H9 (cell line): ENCODE data around the gene PDE4B. TPM values are rescaled to one million over a fixed set of nuclear protein-coding genes. Genes with fewer than 3 reads are reported as not detected.

Experiments used
- DNase-seq: peaks from one replicate; pipeline ENCODE4 v3.0.0-alpha.2; 2017
- H2AFZ ChIP-seq: one replicate; pipeline ENCODE4 v1.6.1; 2013; ENCODE audit warnings: mild to moderate bottlenecking, low read length, control low read depth, moderate library complexity
- H2AK5ac ChIP-seq: 2 replicates; pipeline ENCODE4 v1.6.1; 2013; ENCODE audit warnings: low read length, control low read depth, mixed read lengths; ENCODE audit not compliant: insufficient read length
- H2BK120ac ChIP-seq: one replicate; pipeline ENCODE4 v1.6.1; 2013; ENCODE audit warnings: low read depth, mild to moderate bottlenecking, low read length, control low read depth, inconsistent platforms; ENCODE audit not compliant: poor library complexity, severe bottlenecking
- H2BK12ac ChIP-seq: 2 replicates; pipeline ENCODE4 v1.6.1; 2013; ENCODE audit warnings: low read length, control low read depth, mixed read lengths, low read depth; ENCODE audit not compliant: insufficient read length
- H2BK15ac ChIP-seq: 2 replicates; pipeline ENCODE4 v1.6.1; 2013; ENCODE audit warnings: low read depth, low read length, control low read depth
- H2BK20ac ChIP-seq: one replicate; pipeline ENCODE4 v1.6.1; 2013; ENCODE audit warnings: low read depth, mild to moderate bottlenecking, low read length, control low read depth, inconsistent platforms; ENCODE audit not compliant: poor library complexity, severe bottlenecking
- H2BK5ac ChIP-seq: 2 replicates; pipeline ENCODE4 v1.6.1; 2013; ENCODE audit warnings: low read length, control low read depth, mixed read lengths; ENCODE audit not compliant: insufficient read length
- H3K14ac ChIP-seq: 2 replicates; pipeline ENCODE4 v1.6.1; 2013; ENCODE audit warnings: low read length, control low read depth; ENCODE audit not compliant: insufficient read depth
- H3K18ac ChIP-seq: 2 replicates; pipeline ENCODE4 v1.6.1; 2013; ENCODE audit warnings: low read depth, mild to moderate bottlenecking, mixed read lengths, low read length, control low read depth; ENCODE audit not compliant: insufficient read length
- H3K23ac ChIP-seq: 2 replicates; pipeline ENCODE4 v1.6.1; 2013; ENCODE audit warnings: low read length, control low read depth, mixed read lengths, low read depth; ENCODE audit not compliant: insufficient read length
- H3K23me2 ChIP-seq: 2 replicates; pipeline ENCODE4 v1.6.1; 2013; ENCODE audit warnings: low read depth, mild to moderate bottlenecking, mixed read lengths, low read length, control low read depth; ENCODE audit not compliant: insufficient read length, poor library complexity, severe bottlenecking
- H3K27ac ChIP-seq: 2 replicates; pipeline ENCODE4 v1.5.1; 2013; ENCODE audit warnings: low read length, control low read depth, mixed read lengths, low read depth; ENCODE audit not compliant: insufficient read length
- H3K27me3 ChIP-seq: 2 replicates; pipeline ENCODE4 v1.6.1; 2013; ENCODE audit warnings: low read length, control low read depth, inconsistent platforms; ENCODE audit not compliant: insufficient read depth
- H3K4ac ChIP-seq: 2 replicates; pipeline ENCODE4 v1.6.1; 2013; ENCODE audit warnings: low read depth, mild to moderate bottlenecking, control low read depth, inconsistent platforms, low read length, moderate library complexity
- H3K4me1 ChIP-seq: 2 replicates; pipeline ENCODE4 v1.6.1; 2013; ENCODE audit warnings: low read length, control low read depth, inconsistent platforms; ENCODE audit not compliant: insufficient read depth
- H3K4me2 ChIP-seq: 2 replicates; pipeline ENCODE4 v1.6.1; 2013; ENCODE audit warnings: low read length, control low read depth, mixed read lengths; ENCODE audit not compliant: insufficient read length, insufficient read depth
- H3K56ac ChIP-seq: 2 replicates; pipeline ENCODE4 v1.6.1; 2013; ENCODE audit warnings: low read depth, mild to moderate bottlenecking, mixed read lengths, low read length, control low read depth; ENCODE audit not compliant: insufficient read length
- H3K79me1 ChIP-seq: 2 replicates; pipeline ENCODE4 v1.6.1; 2013; ENCODE audit warnings: low read depth, mild to moderate bottlenecking, moderate library complexity, low read length, control low read depth, inconsistent platforms; ENCODE audit not compliant: insufficient read depth, poor library complexity, severe bottlenecking
- H3K79me2 ChIP-seq: 2 replicates; pipeline ENCODE4 v1.6.1; 2013; ENCODE audit warnings: low read length, control low read depth, inconsistent platforms; ENCODE audit not compliant: insufficient read depth
- H3K9ac ChIP-seq: 2 replicates; pipeline ENCODE4 v1.6.1; 2013; ENCODE audit warnings: low read length, control low read depth, mixed read lengths; ENCODE audit not compliant: insufficient read length; ENCODE audit errors: extremely low read depth
- H3K9me3 ChIP-seq: one replicate; pipeline ENCODE4 v1.6.1; 2013; ENCODE audit warnings: low read depth, low read length, inconsistent platforms; ENCODE audit not compliant: control insufficient read depth
- H3T11ph ChIP-seq: one replicate; pipeline ENCODE4 v1.6.1; 2013; ENCODE audit warnings: mild to moderate bottlenecking, low read length, control low read depth, inconsistent platforms
- H4K20me1 ChIP-seq: one replicate; pipeline ENCODE4 v1.6.1; 2013; ENCODE audit not compliant: control insufficient read depth, insufficient read length, insufficient read depth
- H4K5ac ChIP-seq: 2 replicates; pipeline ENCODE4 v1.6.1; 2013; ENCODE audit warnings: low read depth, mild to moderate bottlenecking, mixed read lengths, low read length, control low read depth; ENCODE audit not compliant: insufficient read length
- H4K8ac ChIP-seq: replicated peaks from 2 replicates; pipeline ENCODE4 v1.6.1; 2013; ENCODE audit warnings: low read length, control low read depth, mixed read lengths, low read depth; ENCODE audit not compliant: insufficient read length
- H4K91ac ChIP-seq: 2 replicates; pipeline ENCODE4 v1.6.1; 2013; ENCODE audit warnings: low read depth, mild to moderate bottlenecking, moderate library complexity, mixed read lengths, low read length, control low read depth; ENCODE audit not compliant: insufficient read length
- H3K27ac Mint-ChIP-seq, 3 experiments: 2 replicates in 2 of 3; 3 replicates in 1 of 3; pipeline ENCODE4 v1.8.0; 2020 to 2021; ENCODE audit warnings: mixed read lengths in 3 of 3, mild to moderate bottlenecking in 1 of 3, moderate library complexity in 1 of 3
- H3K27me3 Mint-ChIP-seq: 2 replicates; pipeline ENCODE4 v1.8.0; 2021; ENCODE audit warnings: low read depth, mild to moderate bottlenecking, moderate library complexity, mixed read lengths
- H3K36me3 Mint-ChIP-seq, 3 experiments: 2 replicates in 2 of 3; 3 replicates in 1 of 3; pipeline ENCODE4 v1.8.0; 2020 to 2021; ENCODE audit warnings: low read depth in 3 of 3, mixed read lengths in 3 of 3; ENCODE audit not compliant: insufficient read depth in 1 of 3
- H3K4me1 Mint-ChIP-seq, 2 experiments: 2 replicates each; pipeline ENCODE4 v1.8.0; 2020; ENCODE audit warnings: mixed read lengths in 2 of 2
- H3K4me3 Mint-ChIP-seq, 2 experiments: 2 replicates in 1 of 2; 3 replicates in 1 of 2; pipeline ENCODE4 v1.8.0; 2020 to 2021; ENCODE audit warnings: mild to moderate bottlenecking in 2 of 2, mixed read lengths in 2 of 2, moderate library complexity in 1 of 2
- H3K9me3 Mint-ChIP-seq, 2 experiments: 2 replicates in 1 of 2; 3 replicates in 1 of 2; pipeline ENCODE4 v1.8.0; 2020; ENCODE audit warnings: mild to moderate bottlenecking in 2 of 2, mixed read lengths in 2 of 2, moderate library complexity in 1 of 2
- CTCF ChIP-seq: fragments of 200-600 bp; sonication (generic); conservative IDR thresholded peaks from 3 replicates; pipeline ENCODE4 v1.8.0; 2021; ENCODE audit warnings: antibody characterized with exemption, mild to moderate bottlenecking
- WGBS: extraction: QIAGEN DNeasy Blood & Tissue Kit; methylation state at CpG from one replicate; pipeline ENCODE4 v1.1.7; 2013; ENCODE audit warnings: missing lambda C conversion rate, low lambda C conversion rate, mixed read lengths; ENCODE audit not compliant: insufficient read length; ENCODE audit errors: extremely low coverage; 5-methylcytosine and 5-hydroxymethylcytosine counted together
- total RNA-seq: library from RNA; stranded (reverse); gene quantifications from 2 replicates; pipeline ENCODE4 v1.2.1, GENCODE V29; 2021

PDE4B gene
- total RNA-seq, 1 experiment from 2014 or later = 19.8 TPM

DNA sequence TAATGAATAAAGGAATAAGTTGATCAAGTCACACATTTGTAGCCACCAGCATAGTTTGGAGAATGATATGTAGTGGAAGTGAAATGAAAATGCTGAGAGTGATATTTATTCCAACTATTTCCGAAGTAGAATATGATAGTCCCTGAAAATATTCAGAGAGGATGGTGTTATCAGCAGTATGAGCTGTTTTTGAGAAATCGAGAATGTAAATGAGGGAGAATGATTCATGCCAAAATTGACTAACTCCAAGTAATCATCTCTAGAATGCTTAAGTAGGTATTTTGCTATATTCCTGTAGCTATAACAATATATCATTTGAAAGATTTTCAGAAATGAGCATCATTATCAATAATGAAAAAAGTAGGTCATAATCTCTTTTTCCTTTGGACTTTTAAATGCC, 178.9 kb downstream of the PDE4B start:
- peaks cover 9% of the 10 kb centered on the region for H3K9me3 ChIP-seq
- no peak overlapping the region for H2AK5ac ChIP-seq
- no peak overlapping the region for H3T11ph ChIP-seq
- H2AFZ ChIP-seq = no peak overlapping the region
- no peak overlapping the region for H2BK5ac ChIP-seq
- H3K79me1 ChIP-seq = no peaks in the 10 kb centered on the region
- no peak overlapping the region for H2BK15ac ChIP-seq
- H4K8ac ChIP-seq = no peak overlapping the region
- H3K14ac ChIP-seq = no peak overlapping the region
- H3K79me2 ChIP-seq = no peaks in the 10 kb centered on the region
- no peak overlapping the region for H3K4me2 ChIP-seq
- peaks cover 25 to 27% of the 10 kb centered on the region in 2 experiments for H3K9me3 Mint-ChIP-seq
- no peaks in the 10 kb centered on the region for H3K4me1 Mint-ChIP-seq
- no peak overlapping the region for H4K5ac ChIP-seq
- WGBS = no CpG with 5 or more reads among the region's 2 CpGs
- peaks cover 7 to 10% (median 8%) of the 10 kb centered on the region in 3 experiments; a peak in 6 of 7 replicates for H3K36me3 Mint-ChIP-seq
- no peak for DNase-seq
- no peaks in the 10 kb centered on the region for H3K4me1 ChIP-seq
- no peak overlapping the region for H2BK20ac ChIP-seq
- no peak overlapping the region for H3K4ac ChIP-seq
- no peaks in the 10 kb centered on the region for H3K27me3 ChIP-seq
- H3K27ac ChIP-seq = no peak overlapping the region
- H4K91ac ChIP-seq = no peak overlapping the region
- H3K56ac ChIP-seq = no peak overlapping the region
- no peak overlapping the region for H2BK120ac ChIP-seq
- H4K20me1 ChIP-seq = no peaks in the 10 kb centered on the region
- no peak overlapping the region for H2BK12ac ChIP-seq
- no peak overlapping the region for H3K23ac ChIP-seq
- H3K18ac ChIP-seq = no peak overlapping the region
- H3K4me3 Mint-ChIP-seq = no peak overlapping the region
- H3K23me2 ChIP-seq = no peaks in the 10 kb centered on the region
- no peak for TF ChIP-seq CTCF
- peaks cover 3% of the 10 kb centered on the region; the same call in 1 of the 2 replicates for H3K27me3 Mint-ChIP-seq
- no peak overlapping the region for H3K9ac ChIP-seq
- H3K27ac Mint-ChIP-seq = no peak overlapping the region
